ENCODE results near the gene CEP83. TPM values are rescaled to one million over a fixed set of nuclear protein-coding genes. Genes with fewer than 3 reads are reported as not detected.

CEP83 gene
- total and polyA plus RNA-seq, 4 experiments from 2014 or later = 3.6 to 14.8 (median 8.9) TPM

Other genes with a start within 250 kb of the CEP83 start
- gene TMCC3, start 190.7 kb upstream of the CEP83 start, total RNA-seq = under 1 TPM; 0.23 to 0.36 TPM
- under 1 TPM; 0.14 to 0.91 TPM for gene TMCC3, start 190.7 kb upstream of the CEP83 start, polyA plus RNA-seq